HEK293T (cell line): ENCODE results near the gene ZNF85.
"Not testable (repeated sequence)": the region's sequence is repeated elsewhere in the genome, so short reads cannot be mapped to it uniquely, and the experiment has no call there.

Experiments used
- CTCF ChIA-PET: fragments of 350-600 bp; formaldehyde crosslinking; extraction: SDS; loops from one replicate; lab custom pipeline; 2021; ENCODE audit warnings: antibody characterized with exemption, inconsistent platforms; lab: Yijun Ruan, JAX
- POLR2A ChIA-PET: fragments of 350-600 bp; formaldehyde crosslinking; extraction: SDS; loops from one replicate; lab custom pipeline; 2020; ENCODE audit warnings: antibody characterized with exemption, inconsistent platforms; lab: Yijun Ruan, JAX
- DNase-seq: peaks from one replicate; pipeline ENCODE4 v3.0.0; 2012; ENCODE audit warnings: mixed read lengths; ENCODE audit errors: extremely low spot score
- ARNT ChIP-seq: fragments of 450-650 bp; IDR thresholded peaks from 2 replicates; pipeline ENCODE4 v1.6.1; 2017; ENCODE audit warnings: mild to moderate bottlenecking
- BHLHE40 ChIP-seq: fragments of 450-650 bp; IDR thresholded peaks from 2 replicates; pipeline ENCODE4 v1.6.1; 2016; ENCODE audit warnings: mild to moderate bottlenecking, moderate library complexity, borderline replicate concordance
- CTBP1 ChIP-seq: fragments of 450-650 bp; IDR thresholded peaks from 2 replicates; pipeline ENCODE4 v1.6.1; 2016; ENCODE audit warnings: borderline replicate concordance
- ELF4 ChIP-seq: fragments of 450-650 bp; IDR thresholded peaks from 2 replicates; pipeline ENCODE4 v1.6.1; 2017; ENCODE audit warnings: antibody characterized with exemption
- FOXA1 ChIP-seq: fragments of 450-650 bp; IDR thresholded peaks from 2 replicates; pipeline ENCODE4 v1.6.1; 2016; ENCODE audit warnings: mild to moderate bottlenecking
- FOXK2 ChIP-seq: fragments of 450-650 bp; IDR thresholded peaks from 2 replicates; pipeline ENCODE4 v1.6.1; 2016; ENCODE audit warnings: mild to moderate bottlenecking
- FOXM1 ChIP-seq: fragments of 450-650 bp; IDR thresholded peaks from 2 replicates; pipeline ENCODE4 v1.6.1; 2017; ENCODE audit warnings: mild to moderate bottlenecking, borderline replicate concordance
- HDGF ChIP-seq: fragments of 450-650 bp; IDR thresholded peaks from 2 replicates; pipeline ENCODE4 v1.6.1; 2017; ENCODE audit warnings: antibody characterized with exemption, borderline replicate concordance
- L3MBTL2 ChIP-seq: fragments of 450-650 bp; conservative IDR thresholded peaks from 2 replicates; pipeline ENCODE4 v1.6.1; 2016; ENCODE audit warnings: mild to moderate bottlenecking
- LEF1 ChIP-seq: fragments of 450-650 bp; IDR thresholded peaks from 2 replicates; pipeline ENCODE4 v1.6.1; 2017; ENCODE audit warnings: mild to moderate bottlenecking, borderline replicate concordance
- NFRKB ChIP-seq: fragments of 450-650 bp; IDR thresholded peaks from 2 replicates; pipeline ENCODE4 v1.6.1; 2016; ENCODE audit warnings: mild to moderate bottlenecking, moderate library complexity
- PKNOX1 ChIP-seq: fragments of 450-650 bp; IDR thresholded peaks from 2 replicates; pipeline ENCODE4 v1.6.1; 2016
- SP1 ChIP-seq: fragments of 450-650 bp; IDR thresholded peaks from 2 replicates; pipeline ENCODE4 v1.6.1; 2017
- SUZ12 ChIP-seq: fragments of 450-650 bp; IDR thresholded peaks from 2 replicates; pipeline ENCODE4 v1.6.1; 2016; ENCODE audit warnings: mild to moderate bottlenecking
- TARDBP ChIP-seq: fragments of 450-650 bp; IDR thresholded peaks from 2 replicates; pipeline ENCODE4 v1.6.1; 2016
- ZNF384 ChIP-seq: fragments of 450-650 bp; IDR thresholded peaks from 2 replicates; pipeline ENCODE4 v1.6.1; 2016

Gene ZNF85

GRCh38 chr19:20964798-20965197 is 41.7 kb downstream of the ZNF85 start:
- ChIA-PET POLR2A (no interaction called here), CTCF (no interaction called here)
- TF ChIP-seq FOXM1 = no peak
- no peak for TF ChIP-seq FOXK2
- TF ChIP-seq ARNT = no peak
- no peak for TF ChIP-seq PKNOX1
- TF ChIP-seq NFRKB = no peak
- no peak for TF ChIP-seq LEF1
- TF ChIP-seq CTBP1 = no peak
- no peak for TF ChIP-seq TARDBP
- TF ChIP-seq FOXA1 = no peak
- TF ChIP-seq ELF4 = no peak
- TF ChIP-seq HDGF = no peak
- DNase-seq = no peak

GRCh38 chr19:20968092-20968491 is 45.0 kb downstream of the ZNF85 start:
- no peak for DNase-seq
- TF ChIP-seq PKNOX1 (no peak), FOXM1 (no peak), CTBP1 (no peak), L3MBTL2 (no peak), LEF1 (no peak), FOXK2 (no peak), BHLHE40 (no peak), TARDBP (no peak), ZNF384 (no peak), FOXA1 (no peak), HDGF (no peak), NFRKB (no peak), ELF4 (no peak), SUZ12 (no peak), ARNT (no peak), SP1 (no peak)
- ChIA-PET CTCF (no interaction called here), POLR2A (no interaction called here)

GRCh38 chr19:20969498-20969897 is 46.4 kb downstream of the ZNF85 start:
- POLR2A ChIA-PET = no interaction called here
- CTCF ChIA-PET = no interaction called here
- no peak for DNase-seq
- TF ChIP-seq ELF4 (no peak), SP1 (no peak), LEF1 (no peak), HDGF (no peak), TARDBP (no peak), SUZ12 (no peak), ARNT (no peak), NFRKB (no peak), ZNF384 (no peak), L3MBTL2 (no peak), FOXK2 (no peak), PKNOX1 (no peak), BHLHE40 (no peak), FOXA1 (no peak), FOXM1 (no peak), CTBP1 (no peak)

- CTCF ChIA-PET = no interaction called here
- TF ChIP-seq HDGF (no peak), NFRKB (no peak), ZNF384 (no peak), CTBP1 (no peak)
- POLR2A ChIA-PET = no interaction called here
- DNase-seq = no peak
Observed at GRCh38 chr19:20969898-20970297, 46.8 kb downstream of the ZNF85 start.

GRCh38 chr19:20992788-20993187 is 69.7 kb downstream of the ZNF85 start:
- DNase-seq, CTCF ChIA-PET, POLR2A ChIA-PET: not testable (repeated sequence)

- TF ChIP-seq FOXA1 = no peak
- no peak for TF ChIP-seq FOXK2
- no peak for TF ChIP-seq LEF1
- peak; percentile 63 for TF ChIP-seq PKNOX1
- no peak for TF ChIP-seq SP1
- TF ChIP-seq FOXM1 = no peak
- TF ChIP-seq BHLHE40 = no peak
- CTCF ChIA-PET = no interaction called here
- POLR2A ChIA-PET = no interaction called here
- DNase-seq = no peak
Observed at GRCh38 chr19:20999731-21000352, 76.8 kb downstream of the ZNF85 start.
